GM19193 (cell line): ENCODE data around the gene CRYGN.

Experiments used
- POLR2A ChIP-seq: IDR thresholded peaks from 4 replicates; pipeline ENCODE4 v1.6.1; 2011; ENCODE audit not compliant: insufficient read depth, insufficient read length; ENCODE audit errors: extremely low read depth

The CRYGN gene

DNA sequence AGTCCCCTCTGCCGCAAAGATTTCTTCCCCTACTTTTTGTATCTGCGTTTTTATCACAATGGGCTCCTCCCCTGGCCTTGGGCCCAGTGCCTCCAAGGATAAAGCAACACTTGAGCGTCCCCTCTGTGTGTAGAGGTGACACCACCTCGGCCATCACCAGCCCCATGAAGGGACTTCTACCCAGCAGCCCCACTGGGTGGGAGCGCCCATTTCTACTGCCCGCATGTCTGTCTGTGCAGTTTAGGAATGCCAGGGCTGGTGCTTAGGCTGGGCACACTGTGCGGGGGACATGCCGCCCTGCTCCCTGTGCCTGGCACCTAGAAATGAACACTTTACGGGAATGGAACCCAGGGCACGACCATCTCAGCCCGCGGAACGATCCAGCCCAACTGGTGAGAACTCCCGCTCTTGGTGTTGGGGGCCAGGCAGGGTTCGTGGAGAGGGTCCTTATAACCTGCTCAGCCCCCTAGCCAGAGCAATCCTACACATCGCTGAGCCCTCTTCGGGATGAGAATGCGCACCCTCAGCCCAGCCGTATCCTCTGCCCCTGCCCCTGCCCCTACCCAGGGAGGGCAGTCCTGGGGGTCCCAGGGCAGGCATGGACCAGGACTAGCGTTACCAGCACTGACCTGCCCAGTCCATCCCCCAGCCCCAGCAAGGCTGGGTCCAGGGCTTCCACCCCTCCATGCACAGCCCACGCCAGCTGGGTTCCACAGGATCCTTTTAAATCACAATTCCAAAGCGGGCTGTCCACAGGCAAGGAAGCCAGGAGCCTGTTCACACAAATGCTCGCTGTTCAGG is 12.8 kb downstream of the CRYGN start:
- no peak for TF ChIP-seq POLR2A

DNA sequence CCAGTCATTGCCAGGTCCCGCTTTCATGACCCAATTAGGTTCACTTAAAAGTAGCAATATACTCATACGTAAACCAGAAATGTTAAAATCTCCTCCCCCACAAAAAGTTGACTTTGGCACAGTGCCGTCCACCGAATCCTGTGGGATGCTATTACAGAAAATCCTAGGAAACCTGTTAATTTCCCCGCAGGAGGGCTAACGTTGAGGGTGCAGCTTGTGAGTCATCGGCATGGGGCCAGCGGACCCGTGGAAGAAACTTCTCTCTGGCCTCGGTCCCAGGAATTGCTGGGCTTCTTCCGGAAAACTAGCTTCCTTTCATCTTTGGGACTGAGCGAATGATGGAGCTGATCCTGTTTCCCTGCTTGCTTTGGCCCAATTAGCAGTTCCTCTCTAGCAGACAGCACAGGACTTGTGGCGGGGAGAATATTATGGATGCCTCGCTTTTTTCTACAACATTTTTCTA is 13.5 kb downstream of the CRYGN start:
- TF ChIP-seq POLR2A = no peak

DNA sequence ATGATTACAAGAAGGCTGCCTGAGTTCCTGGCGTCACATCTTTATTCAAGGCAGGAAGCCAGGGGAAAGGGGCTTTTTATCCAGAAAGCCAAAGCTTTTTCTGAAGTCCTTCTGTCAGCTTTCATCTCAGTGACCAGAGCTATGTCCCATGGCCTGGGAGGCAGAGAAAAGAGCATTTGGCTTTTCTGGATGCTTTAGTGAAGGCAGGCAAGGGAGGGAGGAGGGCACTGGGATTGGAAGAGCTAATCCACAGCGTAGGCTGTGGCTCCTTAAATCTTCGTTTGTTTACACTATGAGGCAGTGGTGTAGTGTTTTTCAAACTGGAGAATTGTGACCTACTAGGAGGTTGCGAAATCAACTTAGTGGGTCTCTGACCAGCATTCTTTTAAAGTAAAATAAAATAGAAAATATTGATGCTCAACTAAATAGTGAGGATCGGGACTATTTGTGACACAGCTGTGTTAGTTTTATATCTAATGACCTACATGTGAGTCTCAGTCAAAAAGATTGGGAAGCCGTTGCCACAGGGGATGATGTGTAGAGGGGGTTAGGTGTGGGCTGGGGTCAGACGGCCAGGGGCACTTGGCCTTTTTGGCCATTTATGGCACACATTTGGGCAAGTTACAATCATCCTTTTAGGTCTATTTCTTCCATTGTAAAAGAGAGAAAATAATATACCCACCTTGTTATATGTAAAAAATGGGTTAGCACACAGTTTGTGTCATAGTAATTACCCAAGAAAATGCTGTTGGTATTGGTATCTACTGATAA is 14.1 kb downstream of the CRYGN start:
- TF ChIP-seq POLR2A = no peak

DNA sequence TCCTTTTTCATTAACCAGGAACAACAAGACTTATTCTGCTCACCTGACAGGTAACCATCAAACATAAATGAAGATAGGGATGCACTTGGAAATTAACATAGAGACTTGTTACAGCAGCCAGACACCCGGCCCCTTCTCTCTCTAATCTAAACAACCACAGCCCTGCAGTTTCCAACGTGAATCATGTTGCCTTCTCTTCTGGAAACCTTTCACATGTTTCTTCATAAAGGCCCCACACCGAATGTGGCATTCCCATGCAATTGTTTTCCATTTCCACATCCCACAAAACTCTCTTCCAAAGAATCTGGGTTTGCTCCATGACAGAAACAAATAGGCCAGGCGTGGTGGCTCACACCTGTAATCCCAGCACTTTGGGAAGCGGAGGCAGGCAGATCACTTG is 15.1 kb downstream of the CRYGN start:
- no peak for TF ChIP-seq POLR2A

DNA sequence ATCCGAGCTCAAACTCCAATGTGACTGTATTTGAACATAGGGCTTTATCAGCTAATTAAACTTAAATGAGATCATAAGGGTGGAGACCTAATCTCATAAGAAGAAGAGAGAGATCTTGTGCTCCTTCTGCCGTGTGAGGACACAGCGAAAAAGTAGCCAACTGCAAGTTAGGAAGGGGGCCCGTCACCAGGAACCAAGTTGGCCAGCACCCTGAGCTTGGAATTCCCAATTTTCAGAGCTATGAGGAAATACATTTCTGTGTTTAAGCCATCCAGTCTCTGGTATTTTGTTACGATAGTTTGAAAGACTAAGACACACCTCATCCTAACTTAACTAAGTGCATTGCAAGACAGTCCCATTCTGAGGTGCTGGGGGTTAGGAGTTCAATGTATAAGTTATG is 16.0 kb downstream of the CRYGN start:
- TF ChIP-seq POLR2A = no peak

DNA sequence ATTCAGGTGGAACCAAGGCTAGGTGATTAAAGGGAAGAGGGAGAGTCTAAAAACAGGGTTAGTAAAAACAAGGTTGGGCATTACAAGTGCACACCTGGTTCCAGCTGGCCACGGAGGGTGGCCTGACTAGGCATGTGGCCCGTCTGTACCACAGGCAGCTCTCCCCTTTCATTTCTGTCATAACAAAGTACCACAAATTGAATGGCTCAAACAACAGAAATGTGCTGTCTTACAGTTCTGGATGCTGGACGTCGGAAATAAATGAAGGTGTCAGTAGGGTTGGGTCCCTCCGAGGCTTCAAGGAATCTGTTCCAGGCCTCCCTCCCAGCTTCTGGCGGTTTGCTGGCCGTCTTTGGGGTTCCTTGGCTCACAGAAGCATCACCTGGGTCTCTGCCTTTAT is 16.7 kb downstream of the CRYGN start:
- TF ChIP-seq POLR2A = no peak

DNA sequence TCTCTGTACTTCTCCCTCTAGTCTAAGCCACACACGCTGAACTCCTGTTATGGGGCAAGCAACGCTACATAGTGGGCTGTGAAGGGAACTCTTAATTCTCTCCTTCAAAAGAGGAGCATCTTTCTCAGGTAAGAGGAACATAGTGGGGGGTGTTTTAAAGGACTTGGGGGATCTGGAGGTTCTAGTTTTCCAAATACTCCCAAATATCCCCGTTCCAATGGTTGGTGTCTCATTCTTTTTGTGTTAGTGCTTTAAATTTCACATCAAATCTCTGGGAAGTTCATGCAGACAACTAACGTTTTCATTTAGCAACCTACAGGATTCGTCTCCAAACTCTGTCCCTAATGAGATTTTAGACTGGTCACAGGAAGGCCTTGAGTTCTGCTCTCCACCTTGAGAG is 17.7 kb downstream of the CRYGN start:
- TF ChIP-seq POLR2A = no peak

DNA sequence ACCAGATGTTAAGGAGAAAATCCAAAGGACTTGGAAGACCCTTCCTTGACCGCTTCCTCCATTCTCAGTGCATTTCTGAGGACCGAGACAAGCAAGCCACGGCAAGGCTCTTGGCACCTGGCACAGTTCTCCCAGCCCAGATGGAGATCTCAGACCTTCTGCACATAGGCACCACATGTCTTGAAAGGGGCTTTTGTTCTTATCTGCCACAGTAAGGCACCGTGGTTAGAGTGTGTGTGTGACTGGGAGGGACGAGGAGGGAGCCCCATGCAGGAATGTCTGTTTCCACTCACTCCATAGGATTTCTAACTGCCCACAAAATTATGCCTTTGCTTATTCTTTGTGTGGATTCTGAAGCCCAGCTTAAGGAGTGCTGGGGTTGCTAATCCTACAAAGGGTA is 19.8 kb downstream of the CRYGN start:
- TF ChIP-seq POLR2A = no peak

DNA sequence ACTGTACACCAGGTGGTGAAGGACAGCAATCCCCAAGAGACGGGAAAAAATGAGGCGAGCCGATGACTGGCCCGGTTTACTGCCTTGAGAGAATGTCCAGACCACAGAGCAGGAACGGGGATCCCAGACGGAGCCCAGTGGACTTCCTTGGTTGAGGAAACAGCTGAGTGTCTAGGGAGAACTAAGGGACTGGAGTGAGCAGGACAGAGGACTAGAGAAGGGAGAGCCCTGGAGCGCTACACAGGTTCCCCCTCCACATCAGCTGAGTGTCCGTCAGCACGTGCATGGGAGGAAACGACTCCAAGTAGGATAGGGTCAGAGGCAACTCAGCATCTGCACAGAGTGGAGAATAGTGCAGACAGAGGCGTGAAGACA is 23.0 kb downstream of the CRYGN start:
- no peak for TF ChIP-seq POLR2A

DNA sequence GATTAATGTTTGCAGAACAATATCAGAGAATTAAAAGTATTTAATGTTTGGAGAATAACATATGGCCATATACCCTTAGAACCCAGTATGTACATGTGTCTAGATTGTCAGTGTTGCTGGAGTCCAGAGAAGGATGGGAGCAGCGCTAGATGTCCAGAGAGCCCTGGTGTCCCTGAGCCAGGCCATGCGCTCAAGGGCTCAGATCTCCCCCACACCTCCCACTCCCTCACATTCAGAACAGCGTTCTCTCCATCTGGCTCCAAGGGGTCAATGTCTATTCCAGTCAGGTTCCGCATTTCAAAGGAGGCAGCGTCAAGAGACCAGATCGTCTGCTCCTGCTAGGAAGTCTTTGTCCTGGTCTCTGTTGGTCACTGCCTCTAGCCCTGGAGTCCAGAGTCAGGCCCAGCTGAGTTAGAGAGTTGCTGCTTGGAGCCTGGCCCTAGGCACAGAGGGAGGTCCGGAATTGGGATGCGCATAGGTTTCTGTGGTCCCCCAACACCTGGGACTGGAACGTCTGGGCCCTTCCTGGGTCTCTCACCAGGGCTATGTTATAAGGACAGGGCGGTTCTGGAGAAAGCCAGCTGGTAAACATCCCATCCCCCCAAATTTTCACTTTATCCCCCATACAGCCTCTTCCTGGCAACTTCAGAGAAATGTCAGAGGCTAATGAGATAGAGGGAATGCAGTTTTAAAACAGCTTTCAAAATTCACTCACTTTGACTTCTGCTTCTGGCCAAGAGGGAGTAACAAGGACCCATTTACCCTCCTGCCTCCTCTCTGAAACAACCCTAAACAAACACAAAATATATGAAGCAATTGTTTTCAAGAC is 23.6 kb downstream of the CRYGN start:
- TF ChIP-seq POLR2A = no peak

DNA sequence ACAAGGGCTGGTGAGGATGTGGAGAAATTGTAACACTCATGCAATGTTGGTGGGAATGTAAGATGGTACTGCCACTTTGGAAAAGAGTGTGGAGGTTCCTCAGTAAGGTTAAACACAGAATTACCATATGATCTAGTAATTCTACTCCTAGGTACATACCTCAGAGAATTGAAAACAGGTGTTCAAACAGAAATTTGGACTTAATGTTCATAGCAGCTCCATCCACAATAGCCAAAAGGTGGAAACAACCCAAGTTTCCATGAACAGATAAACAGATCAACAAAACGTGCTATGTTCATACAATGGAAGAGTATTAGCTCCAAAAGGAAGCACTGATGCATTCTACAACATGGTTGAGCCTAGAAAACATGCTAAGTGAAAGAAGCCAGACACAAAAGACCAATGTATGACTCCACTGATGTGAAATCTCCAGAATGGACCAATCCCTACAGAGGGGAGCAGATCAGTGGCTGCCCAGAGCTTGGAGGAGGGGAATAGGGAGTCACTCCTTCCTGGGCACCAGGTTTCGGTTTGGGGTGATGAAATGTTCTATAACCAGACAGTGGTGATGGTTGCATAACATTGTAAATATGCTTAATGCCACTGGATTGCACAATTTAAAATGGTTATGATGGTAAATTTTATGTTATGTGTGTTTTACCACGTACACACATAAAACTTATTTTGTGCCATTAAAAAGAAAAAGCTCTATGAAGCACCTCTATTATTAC is 24.4 kb downstream of the CRYGN start:
- TF ChIP-seq POLR2A = no peak

DNA sequence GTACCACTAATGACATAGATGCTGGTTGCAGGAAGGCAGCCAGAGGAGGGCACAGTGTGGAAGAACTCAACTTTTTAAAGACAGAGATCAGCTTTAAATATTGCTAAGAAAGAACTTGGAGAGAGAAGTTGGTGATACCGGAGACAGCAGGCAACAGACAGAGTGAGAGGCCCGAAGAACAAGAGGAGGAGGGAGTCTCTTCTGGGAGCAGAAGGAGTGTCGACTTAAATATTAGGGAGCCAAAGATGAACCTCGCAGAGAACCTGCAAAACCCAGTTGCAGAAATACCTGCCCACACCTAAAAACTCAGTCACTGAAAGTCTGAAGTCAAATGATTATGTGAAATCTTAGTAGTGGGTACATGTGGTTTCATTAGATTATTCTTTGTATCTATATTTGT is 26.7 kb downstream of the CRYGN start:
- TF ChIP-seq POLR2A = no peak

DNA sequence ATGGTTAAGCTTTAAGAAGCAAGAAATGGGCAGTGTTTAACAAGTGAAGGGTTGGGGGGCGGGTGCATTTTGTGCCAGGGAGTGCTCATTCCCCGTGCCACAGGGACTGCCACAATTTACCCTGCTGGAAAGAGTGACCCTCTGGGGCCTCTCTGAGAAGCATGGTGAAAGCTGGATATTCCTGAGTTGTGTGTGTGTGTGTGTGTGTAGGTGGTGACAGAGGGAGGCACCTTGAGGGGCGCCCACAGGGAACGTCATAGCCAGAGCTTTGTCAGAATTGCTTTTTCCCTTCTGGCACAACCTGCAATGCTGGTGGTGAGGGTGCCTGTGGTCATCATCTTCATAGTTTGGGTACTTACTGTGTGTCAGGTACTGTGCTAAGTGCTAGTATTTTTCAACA is 27.6 kb downstream of the CRYGN start:
- no peak for TF ChIP-seq POLR2A

DNA sequence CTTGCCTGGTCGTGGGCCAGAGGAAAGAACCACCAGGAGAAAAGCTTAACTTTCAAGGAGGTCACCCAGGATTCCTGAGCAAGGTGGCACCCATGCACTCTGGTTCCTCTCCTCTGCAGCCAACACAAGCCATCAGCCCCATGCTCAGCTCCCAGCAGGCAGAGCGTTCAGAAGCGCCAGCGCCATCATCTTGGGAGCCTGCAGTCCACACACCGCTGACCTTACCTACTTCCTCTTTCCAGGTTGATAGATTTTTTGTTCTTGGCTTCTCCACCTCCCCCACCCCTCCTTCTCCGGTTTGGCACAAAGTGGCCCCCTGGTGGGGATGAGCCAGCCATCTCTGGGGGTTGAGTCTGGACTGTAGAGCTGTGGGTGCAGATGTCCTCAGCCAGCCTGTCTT is 28.4 kb downstream of the CRYGN start:
- no peak for TF ChIP-seq POLR2A
